Measurements from ENCODE around the gene RYR3. TPM values are rescaled to one million over a fixed set of nuclear protein-coding genes. Genes with fewer than 3 reads are reported as not detected.

RYR3 gene
- total and polyA plus RNA-seq, 2 of the 13 experiments (the other 11 are each of a cell fraction or from before 2014, with no cell fraction given) = not detected

GRCh38 chr15:33864360-33865075 lies 553.8 kb downstream of the RYR3 start:
- ChIA-PET POLR2A (no interaction called here), CTCF (ENCODE audit: low intra/inter-chr PET ratio, low total read pairs) (no interaction called here)
- intact Hi-C loops (cut with micrococcal nuclease; ENCODE audit: unreplicated experiment) = no loop called here
- Histone ChIP-seq H3K79me2 (ENCODE audit: insufficient read depth, low read length) (no peaks in the 10 kb centered on the region), H3K27ac (ENCODE audit: extremely low read length, insufficient read depth, low read length) (no peak overlapping the region), H4K20me1 (ENCODE audit: insufficient read depth, low read length) (no peaks in the 10 kb centered on the region), H3K36me3 (replicated peaks in 1 of 2; ENCODE audit: control insufficient read depth in 1 of 2, insufficient read depth in 2 of 2, low read length in 2 of 2) (peaks cover 1 to 6% of the 10 kb centered on the region in 2 experiments; a peak in 3 of 5 replicates), H3K4me1 (ENCODE audit: insufficient read depth, low read length) (no peaks in the 10 kb centered on the region), H3K4me3 (replicated peaks in 1 of 3; ENCODE audit: insufficient read depth in 1 of 3, low read depth in 2 of 3, low read length in 3 of 3) (no peak overlapping the region), H2AFZ (ENCODE audit: low read length) (no peak overlapping the region), H3K4me2 (ENCODE audit: low read depth, low read length) (no peak overlapping the region), H3K9me3 (ENCODE audit: low read length) (no peaks in the 10 kb centered on the region), H3K27me3 (ENCODE audit: control insufficient read depth in 1 of 2, insufficient read depth in 2 of 2, low read length in 2 of 2) (no peaks in the 10 kb centered on the region), H3K9ac (ENCODE audit: insufficient read depth, low read depth, low read length) (no peak overlapping the region)
- TF ChIP-seq ZNF615 (CRISPR knock-in tag; IDR thresholded peaks at IDR 0.05; ENCODE audit: borderline replicate concordance) = no peak
- TF ChIP-seq ZNF232 (CRISPR knock-in tag; IDR thresholded peaks at IDR 0.05; ENCODE audit: borderline replicate concordance) = no peak
- TF ChIP-seq BATF2 (CRISPR knock-in tag; IDR thresholded peaks at IDR 0.05) = no peak
- no peak for TF ChIP-seq HOXA7 (CRISPR knock-in tag; IDR thresholded peaks at IDR 0.05)
- no peak for TF ChIP-seq SNAI1 (CRISPR knock-in tag; IDR thresholded peaks at IDR 0.05; ENCODE audit: borderline replicate concordance)
- no peak for TF ChIP-seq ZNF713 (CRISPR knock-in tag; IDR thresholded peaks at IDR 0.05)
- TF ChIP-seq ARNTL (CRISPR knock-in tag; IDR thresholded peaks at IDR 0.05) = no peak
- TF ChIP-seq ATM (IDR thresholded peaks at IDR 0.05; ENCODE audit: borderline replicate concordance) = no peak
- no peak for TF ChIP-seq RAD21 (CRISPR knock-in tag; IDR thresholded peaks at IDR 0.05)
- TF ChIP-seq CENPX (CRISPR knock-in tag; IDR thresholded peaks at IDR 0.05) = no peak
- TF ChIP-seq PRPF4 (IDR thresholded peaks at IDR 0.05; ENCODE audit: low read depth, low read length, poor library complexity, severe bottlenecking) = no peak
- TF ChIP-seq KAT2B (IDR thresholded peaks at IDR 0.05; ENCODE audit: borderline replicate concordance, low read depth, low read length) = no peak
- TF ChIP-seq ZZZ3 (CRISPR knock-in tag; IDR thresholded peaks at IDR 0.05; ENCODE audit: borderline replicate concordance) = no peak
- TF ChIP-seq NCOA2 (CRISPR knock-in tag; IDR thresholded peaks at IDR 0.05) = no peak
- TF ChIP-seq RBM22 (optimal IDR thresholded peaks at IDR 0.05; ENCODE audit: low read length) = no peak
- no peak for TF ChIP-seq ZFYVE20 (CRISPR knock-in tag; IDR thresholded peaks at IDR 0.05; ENCODE audit: borderline replicate concordance, low read depth)
- no peak for TF ChIP-seq ZSCAN9 (CRISPR knock-in tag; IDR thresholded peaks at IDR 0.05; ENCODE audit: borderline replicate concordance)
- TF ChIP-seq AFF4 (CRISPR knock-in tag; IDR thresholded peaks at IDR 0.05) = no peak
- TF ChIP-seq RFX5 (IDR thresholded peaks at IDR 0.05; ENCODE audit: low read depth, low read length) = no peak
- no peak for TF ChIP-seq ZNF549 (CRISPR knock-in tag; IDR thresholded peaks at IDR 0.05)
- DNase-seq (ENCODE audit: low spot score) (no peak), FAIRE-seq (no peak), ATAC-seq (no peak)
- in situ Hi-C loops (cut with HindIII; ENCODE audit: extremely low pct_ligation_motif_present, low pct_unique_long_range_greater_than_20kb) = no loop called here
- WGBS (ENCODE audit: low lambda C conversion rate) = 98% methylated on average over 5 of the region's 5 CpGs
- no TSS peak for BruUV-seq (replicated peaks)

Data from HepG2 (cell line).